H1 (cell line): ENCODE data around the gene NIM1K. TPM values are rescaled to one million over a fixed set of nuclear protein-coding genes. Genes with fewer than 3 reads are reported as not detected.

Source experiments
- KDM1A ChIP-seq: fragments of 200-600, 300-600 bp; sonication (generic); IDR thresholded peaks from 2 replicates; pipeline ENCODE4 v1.7.1; 2016; ENCODE audit warnings: mild to moderate bottlenecking, low read length, borderline replicate concordance
- polyA plus RNA-seq, 7 experiments: library from polyadenylated mRNA; depleted of rRNA in 3 of 7; stranded (reverse) in 5 of 7; unstranded in 2 of 7; fragments of >200 nt in 5 of 7; fragments of 200-250 nt in 2 of 7; gene quantifications; 1 replicate in 5 of 7; 2 replicates in 1 of 7; 4 replicates in 1 of 7; pipeline versions ENCODE4 v1.2.1 to v1.2.3, GENCODE V29; 2011 to 2013; ENCODE audit warnings: missing spikeins in 2 of 7, mixed read lengths in 2 of 7
- total RNA-seq: library from RNA; stranded (reverse); fragmentation: NEBNext Ultra II Directional; extraction: Animal tissue kit (Norgen Biotek cat#: 25700); gene quantifications from 2 replicates; pipeline ENCODE4 v1.2.1, GENCODE V29; 2021

NIM1K gene
- total and polyA plus RNA-seq, 2 of the 8 experiments (the other 6 are each of a cell fraction or from before 2014, with no cell fraction given), result not detected

GRCh38 chr5:43275391-43275790 is 83.4 kb downstream of the NIM1K start (continued):
- TF ChIP-seq KDM1A, result no peak
